ENCODE measurements around the gene CEP95.

- TF ChIP-seq, protein P1, sequence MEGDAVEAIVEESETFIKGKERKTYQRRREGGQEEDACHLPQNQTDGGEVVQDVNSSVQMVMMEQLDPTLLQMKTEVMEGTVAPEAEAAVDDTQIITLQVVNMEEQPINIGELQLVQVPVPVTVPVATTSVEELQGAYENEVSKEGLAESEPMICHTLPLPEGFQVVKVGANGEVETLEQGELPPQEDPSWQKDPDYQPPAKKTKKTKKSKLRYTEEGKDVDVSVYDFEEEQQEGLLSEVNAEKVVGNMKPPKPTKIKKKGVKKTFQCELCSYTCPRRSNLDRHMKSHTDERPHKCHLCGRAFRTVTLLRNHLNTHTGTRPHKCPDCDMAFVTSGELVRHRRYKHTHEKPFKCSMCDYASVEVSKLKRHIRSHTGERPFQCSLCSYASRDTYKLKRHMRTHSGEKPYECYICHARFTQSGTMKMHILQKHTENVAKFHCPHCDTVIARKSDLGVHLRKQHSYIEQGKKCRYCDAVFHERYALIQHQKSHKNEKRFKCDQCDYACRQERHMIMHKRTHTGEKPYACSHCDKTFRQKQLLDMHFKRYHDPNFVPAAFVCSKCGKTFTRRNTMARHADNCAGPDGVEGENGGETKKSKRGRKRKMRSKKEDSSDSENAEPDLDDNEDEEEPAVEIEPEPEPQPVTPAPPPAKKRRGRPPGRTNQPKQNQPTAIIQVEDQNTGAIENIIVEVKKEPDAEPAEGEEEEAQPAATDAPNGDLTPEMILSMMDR (conservative IDR thresholded peaks at IDR 0.05), result no peak
- no peak for TF ChIP-seq EZH2 (IDR thresholded peaks at IDR 0.05; ENCODE audit: low read depth)
These were observed 47.5 kb upstream of the CEP95 start for GRCh38 chr17:64459284-64459747.

All from PC-9 (cell line).